Keratinocyte (primary cell): ENCODE results near the gene C1GALT1C1L. TPM values are rescaled to one million over a fixed set of nuclear protein-coding genes. Genes with fewer than 3 reads are reported as not detected.

Experiments
- DNase-seq: peaks from one replicate; pipeline ENCODE4 v3.0.0-alpha.2; 2011; ENCODE audit warnings: low read depth, missing footprints, low spot score
- FAIRE-seq: peaks from 2 replicates; lab custom pipeline; 2011; peaks lifted over from hg19 to GRCh38; lab: Jason Lieb, UNC
- H2AFZ ChIP-seq: 2 replicates; pipeline ENCODE4 v1.6.0; 2012; ENCODE audit warnings: low read length, control low read depth, inconsistent platforms; ENCODE audit not compliant: control insufficient read depth
- H3K27ac ChIP-seq: 2 replicates; pipeline ENCODE4 v1.5.1; 2011; ENCODE audit warnings: low read length; ENCODE audit not compliant: control insufficient read depth, insufficient read depth
- H3K27me3 ChIP-seq: 3 replicates; pipeline ENCODE4 v1.6.0; 2011; ENCODE audit warnings: low read length; ENCODE audit not compliant: control insufficient read depth, insufficient read depth; ENCODE audit errors: extremely low read depth
- H3K36me3 ChIP-seq, 2 experiments: 2 replicates in 1 of 2; 3 replicates in 1 of 2; pipeline ENCODE4 v1.5.1; 2011; ENCODE audit warnings: low read length in 2 of 2, mild to moderate bottlenecking in 1 of 2; ENCODE audit not compliant: control insufficient read depth in 2 of 2, insufficient read depth in 2 of 2; ENCODE audit errors: extremely low read depth in 1 of 2
- H3K4me1 ChIP-seq: 3 replicates; pipeline ENCODE4 v1.5.1; 2011; ENCODE audit warnings: low read length; ENCODE audit not compliant: control insufficient read depth, insufficient read depth; ENCODE audit errors: extremely low read depth
- H3K4me2 ChIP-seq: 3 replicates; pipeline ENCODE4 v1.6.0; 2011; ENCODE audit warnings: low read depth, low read length; ENCODE audit not compliant: control insufficient read depth, insufficient read depth; ENCODE audit errors: extremely low read depth
- H3K4me3 ChIP-seq, 3 experiments: fragments of 200-600 bp in 1 of 3; sonication (generic) in 1 of 3; 2 replicates in 2 of 3; 3 replicates in 1 of 3; pipeline ENCODE4 v1.5.1; 2011 to 2016; ENCODE audit warnings: low read length in 3 of 3, mild to moderate bottlenecking in 3 of 3, control low read depth in 2 of 3, inconsistent platforms in 1 of 3, low read depth in 1 of 3, mixed read lengths in 1 of 3, mixed run types in 1 of 3, moderate library complexity in 1 of 3; ENCODE audit not compliant: control insufficient read depth in 2 of 3, insufficient read depth in 2 of 3; ENCODE audit errors: extremely low read depth in 1 of 3
- H3K79me2 ChIP-seq: 2 replicates; pipeline ENCODE4 v1.6.0; 2012; ENCODE audit warnings: low read length; ENCODE audit not compliant: control insufficient read depth, insufficient read depth
- H3K9ac ChIP-seq: 3 replicates; pipeline ENCODE4 v1.6.0; 2011; ENCODE audit warnings: low read length; ENCODE audit not compliant: control insufficient read depth, insufficient read depth; ENCODE audit errors: extremely low read depth
- H3K9me1 ChIP-seq: 3 replicates; pipeline ENCODE4 v1.6.0; 2011; ENCODE audit warnings: low read length; ENCODE audit not compliant: control insufficient read depth, insufficient read depth; ENCODE audit errors: extremely low read depth
- H3K9me3 ChIP-seq: 2 replicates; pipeline ENCODE4 v1.5.1; 2012; ENCODE audit warnings: low read depth, low read length; ENCODE audit not compliant: control insufficient read depth
- H4K20me1 ChIP-seq: 3 replicates; pipeline ENCODE4 v1.6.0; 2011; ENCODE audit warnings: low read length; ENCODE audit not compliant: control insufficient read depth, insufficient read depth; ENCODE audit errors: extremely low read depth
- EZH2 ChIP-seq: IDR thresholded peaks from one replicate; pipeline ENCODE4 v1.6.1; 2012; ENCODE audit warnings: inconsistent platforms, mild to moderate bottlenecking, low read length, moderate library complexity
- dilution Hi-C: fragments of 300-500 bp; cut with MboI; formaldehyde crosslinking; loops from one replicate; pipeline ENCODE4 v1.7.0; 2020; ENCODE audit warnings: low sequenced_read_pairs; ENCODE audit not compliant: extremely low pct_ligation_motif_present
- polyA plus RNA-seq, 5 experiments: library from polyadenylated mRNA; depleted of rRNA in 3 of 5; stranded (reverse) in 3 of 5; stranded (forward) in 1 of 5; unstranded in 1 of 5; fragments of >200 nt; gene quantifications; 1 replicate in 1 of 5; 2 replicates in 3 of 5; 3 replicates in 1 of 5; pipeline versions ENCODE4 v1.2.1 to v1.2.3, GENCODE V29; 2011 to 2012; ENCODE audit warnings: missing spikeins in 2 of 5, low read depth in 1 of 5, low replicate concordance in 1 of 5
- TF ChIP-seq, protein P1 (sequence below), 3 experiments: IDR thresholded peaks in 1 of 3; conservative IDR thresholded peaks in 1 of 3; optimal IDR thresholded peaks in 1 of 3; 2 replicates in 2 of 3; 3 replicates in 1 of 3; pipeline versions ENCODE3 to v1.5.1; 2011; ENCODE audit warnings: low read length in 3 of 3, mild to moderate bottlenecking in 3 of 3, moderate library complexity in 2 of 3, control low read depth in 1 of 3, inconsistent platforms in 1 of 3; ENCODE audit not compliant: insufficient read depth in 2 of 3; ENCODE audit errors: extremely low read depth in 1 of 3

Gene C1GALT1C1L
- polyA plus RNA-seq, 1 donor (not counting 4 experiments of a cell fraction or from before 2014, with no cell fraction given): 0.28 TPM

GRCh38 chr2:43675646-43676321, 445 bp downstream of the C1GALT1C1L start:
- Histone ChIP-seq H3K4me3 (peak overlapping the region; percentile 36 to 70 (median 63)), H3K27me3 (no peaks in the 10 kb centered on the region), H3K27ac (no peak overlapping the region), H3K4me1 (peaks cover 2% of the 10 kb centered on the region), H3K9me1 (no peaks in the 10 kb centered on the region), H3K4me2 (peak overlapping the region; percentile 76), H2AFZ (peak overlapping the region; percentile 75), H3K9ac (peak overlapping the region; percentile 35), H3K36me3 (no peaks in the 10 kb centered on the region), H4K20me1 (no peaks in the 10 kb centered on the region), H3K9me3 (no peaks in the 10 kb centered on the region), H3K79me2 (no peaks in the 10 kb centered on the region)
- TF ChIP-seq, protein P1, sequence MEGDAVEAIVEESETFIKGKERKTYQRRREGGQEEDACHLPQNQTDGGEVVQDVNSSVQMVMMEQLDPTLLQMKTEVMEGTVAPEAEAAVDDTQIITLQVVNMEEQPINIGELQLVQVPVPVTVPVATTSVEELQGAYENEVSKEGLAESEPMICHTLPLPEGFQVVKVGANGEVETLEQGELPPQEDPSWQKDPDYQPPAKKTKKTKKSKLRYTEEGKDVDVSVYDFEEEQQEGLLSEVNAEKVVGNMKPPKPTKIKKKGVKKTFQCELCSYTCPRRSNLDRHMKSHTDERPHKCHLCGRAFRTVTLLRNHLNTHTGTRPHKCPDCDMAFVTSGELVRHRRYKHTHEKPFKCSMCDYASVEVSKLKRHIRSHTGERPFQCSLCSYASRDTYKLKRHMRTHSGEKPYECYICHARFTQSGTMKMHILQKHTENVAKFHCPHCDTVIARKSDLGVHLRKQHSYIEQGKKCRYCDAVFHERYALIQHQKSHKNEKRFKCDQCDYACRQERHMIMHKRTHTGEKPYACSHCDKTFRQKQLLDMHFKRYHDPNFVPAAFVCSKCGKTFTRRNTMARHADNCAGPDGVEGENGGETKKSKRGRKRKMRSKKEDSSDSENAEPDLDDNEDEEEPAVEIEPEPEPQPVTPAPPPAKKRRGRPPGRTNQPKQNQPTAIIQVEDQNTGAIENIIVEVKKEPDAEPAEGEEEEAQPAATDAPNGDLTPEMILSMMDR (optimal IDR thresholded peaks at IDR 0.05 in 1 of 3, IDR thresholded peaks at IDR 0.05 in 1 of 3, conservative IDR thresholded peaks at IDR 0.05 in 1 of 3; ENCODE audit: extremely low read depth in 1 of 3, insufficient read depth in 2 of 3, low read length in 3 of 3): no peak
- no peak for TF ChIP-seq EZH2
- dilution Hi-C loops: no loop called here
- FAIRE-seq (peak; percentile 76), DNase-seq (no peak)

GRCh38 chr2:43657241-43657640, 19.0 kb downstream of the C1GALT1C1L start:
- Histone ChIP-seq H2AFZ (no peak overlapping the region), H3K9ac (no peak overlapping the region)
- no peak for FAIRE-seq

More at GRCh38 chr2:43657241-43657640, 19.0 kb downstream of the C1GALT1C1L start:
- DNase-seq: no peak
- Histone ChIP-seq H3K4me1 (no peaks in the 10 kb centered on the region), H4K20me1 (no peaks in the 10 kb centered on the region), H3K4me2 (no peak overlapping the region), H3K79me2 (no peaks in the 10 kb centered on the region), H3K27me3 (no peaks in the 10 kb centered on the region), H3K36me3 (no peaks in the 10 kb centered on the region), H3K4me3 (no peak overlapping the region), H3K9me3 (no peaks in the 10 kb centered on the region), H3K9me1 (no peaks in the 10 kb centered on the region), H3K27ac (no peak overlapping the region)
- TF ChIP-seq, protein P1 (optimal IDR thresholded peaks at IDR 0.05 in 1 of 3, IDR thresholded peaks at IDR 0.05 in 1 of 3, conservative IDR thresholded peaks at IDR 0.05 in 1 of 3; ENCODE audit: extremely low read depth in 1 of 3, insufficient read depth in 2 of 3, low read length in 3 of 3): no peak
- no peak for TF ChIP-seq EZH2
- dilution Hi-C loops: no loop called here
